ENCODE data around the gene CEACAM4. TPM values are rescaled to one million over a fixed set of nuclear protein-coding genes. Genes with fewer than 3 reads are reported as not detected.

The CEACAM4 gene
- total RNA-seq, 1 experiment from 2014 or later, result not detected

GRCh38 chr19:41607668-41608067 is 19.2 kb downstream of the CEACAM4 start:
- intact Hi-C loops (cut with micrococcal nuclease; ENCODE audit: unreplicated experiment), result no loop called here
- TF ChIP-seq REST (IDR thresholded peaks at IDR 0.05; ENCODE audit: insufficient read depth in 1 of 2, low read depth in 2 of 2, low read length in 1 of 2), result no peak
- no peak for TF ChIP-seq CTCF (IDR thresholded peaks at IDR 0.05)
- TF ChIP-seq SIN3A (IDR thresholded peaks at IDR 0.05; ENCODE audit: borderline replicate concordance, insufficient read depth, low read depth, low read length), result no peak
- TF ChIP-seq TCF7L2 (IDR thresholded peaks at IDR 0.05; ENCODE audit: low read depth, low read length), result no peak
- TF ChIP-seq POLR2AphosphoS5 (IDR thresholded peaks at IDR 0.05; ENCODE audit: low read depth, low read length), result no peak
- ChIA-PET POLR2A (no interaction called here), CTCF (no interaction called here)
- no peak for ATAC-seq
- Histone ChIP-seq H3K4me1 (ENCODE audit: control insufficient read depth, insufficient read depth, low read length) (no peaks in the 10 kb centered on the region), H3K27me3 (ENCODE audit: control insufficient read depth, insufficient read depth, low read length) (no peaks in the 10 kb centered on the region; the same call in 1 of the 2 replicates), H3K27ac (ENCODE audit: low read length) (no peak overlapping the region), H3K4me3 (ENCODE audit: low read depth in 2 of 2, low read length in 2 of 2) (no peak overlapping the region), H3K36me3 (ENCODE audit: control insufficient read depth, insufficient read depth, low read length) (no peaks in the 10 kb centered on the region), H3K9me3 (ENCODE audit: control insufficient read depth, insufficient read depth, low read depth, low read length) (no peaks in the 10 kb centered on the region)
- no TSS peak for BruUV-seq (replicated peaks)
- DNase-seq (ENCODE audit: low read depth, low spot score), result no peak
- in situ Hi-C loops (cut with HindIII; ENCODE audit: low pct_unique_long_range_greater_than_20kb, low sequenced_read_pairs), result no loop called here

DNA sequence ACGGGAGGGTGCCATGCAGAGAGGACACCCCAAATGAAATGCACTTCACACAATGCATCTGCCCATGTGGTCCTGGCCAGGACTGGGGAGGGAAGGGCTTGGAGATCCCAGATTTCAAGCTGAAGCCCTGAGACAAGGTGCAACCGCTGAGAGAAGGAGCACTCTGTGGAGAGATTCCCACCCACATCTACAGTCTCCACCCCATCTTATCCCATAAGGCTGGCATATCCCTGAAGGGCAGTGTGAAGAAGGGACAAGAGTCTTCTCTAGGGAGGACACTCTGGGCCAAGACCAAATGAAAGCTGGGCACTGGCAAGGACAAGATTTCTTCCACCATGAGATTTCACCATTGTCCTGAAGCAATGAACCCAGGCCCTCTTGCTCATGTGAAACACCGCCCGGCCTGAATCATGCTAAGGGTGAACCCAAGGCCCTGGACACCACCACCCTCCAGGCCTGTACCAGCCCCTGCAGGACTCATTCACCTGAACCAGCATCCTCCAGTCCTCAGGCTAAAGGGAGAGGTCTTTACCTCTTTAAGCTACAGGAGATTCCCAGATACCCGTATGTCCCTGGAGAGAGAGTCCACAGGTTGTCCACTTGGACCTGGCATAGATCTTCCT is 20.5 kb downstream of the CEACAM4 start:
- POLR2A ChIA-PET, result no interaction called here

More for the DNA sequence above, 20.5 kb downstream of the CEACAM4 start:
- no TSS peak for BruUV-seq (replicated peaks)
- DNase-seq (ENCODE audit: low read depth, low spot score), result no peak
- in situ Hi-C loops (cut with HindIII; ENCODE audit: low pct_unique_long_range_greater_than_20kb, low sequenced_read_pairs) (no loop called here), intact Hi-C loops (cut with micrococcal nuclease; ENCODE audit: unreplicated experiment) (no loop called here)
- no peaks in the 10 kb centered on the region for H3K36me3 ChIP-seq (ENCODE audit: control insufficient read depth, insufficient read depth, low read length)
- ATAC-seq, result no peak
- no peaks in the 10 kb centered on the region for H3K9me3 ChIP-seq (ENCODE audit: control insufficient read depth, insufficient read depth, low read depth, low read length)
- CTCF ChIA-PET, result no interaction called here
- no peaks in the 10 kb centered on the region for H3K4me1 ChIP-seq (ENCODE audit: control insufficient read depth, insufficient read depth, low read length)
- no peak overlapping the region for H3K27ac ChIP-seq (ENCODE audit: low read length)
- TF ChIP-seq TCF7L2 (IDR thresholded peaks at IDR 0.05; ENCODE audit: low read depth, low read length), result no peak
- TF ChIP-seq POLR2AphosphoS5 (IDR thresholded peaks at IDR 0.05; ENCODE audit: low read depth, low read length), result no peak
- TF ChIP-seq SIN3A (IDR thresholded peaks at IDR 0.05; ENCODE audit: borderline replicate concordance, insufficient read depth, low read depth, low read length), result no peak
- TF ChIP-seq REST (IDR thresholded peaks at IDR 0.05; ENCODE audit: insufficient read depth in 1 of 2, low read depth in 2 of 2, low read length in 1 of 2), result no peak
- no peak for TF ChIP-seq CTCF (IDR thresholded peaks at IDR 0.05)
- H3K4me3 ChIP-seq (ENCODE audit: low read depth in 2 of 2, low read length in 2 of 2), result no peak overlapping the region
- no peaks in the 10 kb centered on the region; the same call in 1 of the 2 replicates for H3K27me3 ChIP-seq (ENCODE audit: control insufficient read depth, insufficient read depth, low read length)

Data from Panc1 (cell line).